HL-60 (cell line): ENCODE data around the gene GRAMD4.

Experiments used
- DNase-seq, 2 experiments: peaks; one replicate each; pipeline ENCODE4 v3.0.0-alpha.2; 2010 to 2020; ENCODE audit warnings: low read depth in 1 of 2, low spot score in 1 of 2
- H3K27ac ChIP-seq: fragments of 250-450 bp; sonication (Bioruptor Pico); replicated peaks from 2 replicates; pipeline ENCODE4 v1.5.1; 2020; ENCODE audit warnings: mild to moderate bottlenecking, moderate library complexity
- H3K27me3 ChIP-seq: fragments of 250-450 bp; sonication (Bioruptor Pico); 2 replicates; pipeline ENCODE4 v1.5.1; 2021; ENCODE audit warnings: mild to moderate bottlenecking, moderate library complexity; ENCODE audit not compliant: insufficient read depth, poor library complexity, severe bottlenecking
- H3K4me3 ChIP-seq: replicated peaks from 2 replicates; pipeline ENCODE4 v1.5.1; 2011; ENCODE audit warnings: mild to moderate bottlenecking, control low read depth, low read length; ENCODE audit not compliant: insufficient read depth
- GABPA ChIP-seq: IDR thresholded peaks from 2 replicates; pipeline ENCODE4 v1.6.1; 2012; ENCODE audit warnings: low read depth
- POLR2AphosphoS5 ChIP-seq: IDR thresholded peaks from 2 replicates; pipeline ENCODE4 v1.6.1; 2012; ENCODE audit warnings: low read depth
- SPI1 ChIP-seq: IDR thresholded peaks from 2 replicates; pipeline ENCODE4 v1.6.1; 2012; ENCODE audit warnings: low read depth, mild to moderate bottlenecking, borderline replicate concordance
- TF ChIP-seq, protein P1 (sequence below): IDR thresholded peaks from one replicate; pipeline ENCODE4 v1.5.1; 2011; ENCODE audit warnings: low read length, control low read depth, inconsistent platforms; ENCODE audit not compliant: insufficient read depth
- TF ChIP-seq, protein P2 (sequence below): IDR thresholded peaks from 2 replicates; pipeline ENCODE4 v1.6.1; 2012; ENCODE audit warnings: low read depth; ENCODE audit not compliant: insufficient replicate concordance

GRAMD4 gene

DNA sequence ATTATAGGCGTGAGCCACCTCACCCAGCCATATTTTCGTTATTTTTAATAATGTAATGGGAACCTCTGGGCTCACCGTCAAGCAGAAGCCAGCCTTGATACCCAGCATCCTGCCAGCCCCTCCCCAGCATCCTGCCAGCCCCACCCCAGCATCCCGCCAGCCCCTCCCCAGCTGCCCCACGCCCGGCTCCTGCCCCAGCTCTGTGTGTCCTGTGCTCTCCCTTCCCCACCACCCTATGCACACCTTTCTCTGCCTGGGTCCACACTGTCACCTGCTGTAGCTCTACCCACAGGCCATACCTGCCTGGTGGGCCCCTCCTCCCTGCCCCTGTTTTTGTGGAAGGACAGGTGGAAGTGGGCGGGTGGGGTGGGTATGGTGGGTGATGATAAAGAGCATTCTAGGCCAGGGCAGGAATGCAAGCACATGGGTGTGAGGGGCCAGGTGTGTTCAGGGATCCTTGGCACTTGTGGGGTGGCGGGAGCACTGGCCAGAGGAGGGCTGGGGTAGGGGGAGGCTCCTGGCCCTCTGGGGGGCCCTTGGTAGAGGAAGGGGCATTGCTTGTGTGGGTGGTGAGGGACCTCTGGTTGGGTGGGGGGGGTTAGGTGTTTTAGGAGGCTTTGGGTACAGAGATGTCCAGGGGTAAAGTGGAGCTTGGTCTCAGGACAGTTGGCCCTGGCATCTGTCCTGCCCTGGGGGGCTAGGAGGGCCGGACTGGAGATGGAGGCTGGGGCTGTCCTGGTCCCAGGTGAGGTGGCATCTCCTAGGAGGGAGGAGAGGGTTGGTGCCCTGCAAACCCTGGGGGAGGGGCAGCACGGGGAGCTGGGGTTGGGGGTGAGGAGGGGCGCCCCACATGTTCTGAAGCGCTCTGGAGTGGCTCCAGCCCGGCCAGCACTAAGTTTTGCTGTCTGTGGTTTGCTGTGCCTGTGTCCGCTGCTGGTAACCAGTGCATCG, 25.9 kb upstream of the GRAMD4 start:
- H3K27me3 ChIP-seq: no peaks in the 10 kb centered on the region
- H3K4me3 ChIP-seq: no peak overlapping the region
- DNase-seq: no peak
- peak overlapping the region; percentile 90 for H3K27ac ChIP-seq
- TF ChIP-seq GABPA (no peak), POLR2AphosphoS5 (no peak), SPI1 (no peak)
- TF ChIP-seq, protein P1, sequence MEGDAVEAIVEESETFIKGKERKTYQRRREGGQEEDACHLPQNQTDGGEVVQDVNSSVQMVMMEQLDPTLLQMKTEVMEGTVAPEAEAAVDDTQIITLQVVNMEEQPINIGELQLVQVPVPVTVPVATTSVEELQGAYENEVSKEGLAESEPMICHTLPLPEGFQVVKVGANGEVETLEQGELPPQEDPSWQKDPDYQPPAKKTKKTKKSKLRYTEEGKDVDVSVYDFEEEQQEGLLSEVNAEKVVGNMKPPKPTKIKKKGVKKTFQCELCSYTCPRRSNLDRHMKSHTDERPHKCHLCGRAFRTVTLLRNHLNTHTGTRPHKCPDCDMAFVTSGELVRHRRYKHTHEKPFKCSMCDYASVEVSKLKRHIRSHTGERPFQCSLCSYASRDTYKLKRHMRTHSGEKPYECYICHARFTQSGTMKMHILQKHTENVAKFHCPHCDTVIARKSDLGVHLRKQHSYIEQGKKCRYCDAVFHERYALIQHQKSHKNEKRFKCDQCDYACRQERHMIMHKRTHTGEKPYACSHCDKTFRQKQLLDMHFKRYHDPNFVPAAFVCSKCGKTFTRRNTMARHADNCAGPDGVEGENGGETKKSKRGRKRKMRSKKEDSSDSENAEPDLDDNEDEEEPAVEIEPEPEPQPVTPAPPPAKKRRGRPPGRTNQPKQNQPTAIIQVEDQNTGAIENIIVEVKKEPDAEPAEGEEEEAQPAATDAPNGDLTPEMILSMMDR: no peak
- TF ChIP-seq, protein P2, sequence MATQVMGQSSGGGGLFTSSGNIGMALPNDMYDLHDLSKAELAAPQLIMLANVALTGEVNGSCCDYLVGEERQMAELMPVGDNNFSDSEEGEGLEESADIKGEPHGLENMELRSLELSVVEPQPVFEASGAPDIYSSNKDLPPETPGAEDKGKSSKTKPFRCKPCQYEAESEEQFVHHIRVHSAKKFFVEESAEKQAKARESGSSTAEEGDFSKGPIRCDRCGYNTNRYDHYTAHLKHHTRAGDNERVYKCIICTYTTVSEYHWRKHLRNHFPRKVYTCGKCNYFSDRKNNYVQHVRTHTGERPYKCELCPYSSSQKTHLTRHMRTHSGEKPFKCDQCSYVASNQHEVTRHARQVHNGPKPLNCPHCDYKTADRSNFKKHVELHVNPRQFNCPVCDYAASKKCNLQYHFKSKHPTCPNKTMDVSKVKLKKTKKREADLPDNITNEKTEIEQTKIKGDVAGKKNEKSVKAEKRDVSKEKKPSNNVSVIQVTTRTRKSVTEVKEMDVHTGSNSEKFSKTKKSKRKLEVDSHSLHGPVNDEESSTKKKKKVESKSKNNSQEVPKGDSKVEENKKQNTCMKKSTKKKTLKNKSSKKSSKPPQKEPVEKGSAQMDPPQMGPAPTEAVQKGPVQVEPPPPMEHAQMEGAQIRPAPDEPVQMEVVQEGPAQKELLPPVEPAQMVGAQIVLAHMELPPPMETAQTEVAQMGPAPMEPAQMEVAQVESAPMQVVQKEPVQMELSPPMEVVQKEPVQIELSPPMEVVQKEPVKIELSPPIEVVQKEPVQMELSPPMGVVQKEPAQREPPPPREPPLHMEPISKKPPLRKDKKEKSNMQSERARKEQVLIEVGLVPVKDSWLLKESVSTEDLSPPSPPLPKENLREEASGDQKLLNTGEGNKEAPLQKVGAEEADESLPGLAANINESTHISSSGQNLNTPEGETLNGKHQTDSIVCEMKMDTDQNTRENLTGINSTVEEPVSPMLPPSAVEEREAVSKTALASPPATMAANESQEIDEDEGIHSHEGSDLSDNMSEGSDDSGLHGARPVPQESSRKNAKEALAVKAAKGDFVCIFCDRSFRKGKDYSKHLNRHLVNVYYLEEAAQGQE: no peak

DNA sequence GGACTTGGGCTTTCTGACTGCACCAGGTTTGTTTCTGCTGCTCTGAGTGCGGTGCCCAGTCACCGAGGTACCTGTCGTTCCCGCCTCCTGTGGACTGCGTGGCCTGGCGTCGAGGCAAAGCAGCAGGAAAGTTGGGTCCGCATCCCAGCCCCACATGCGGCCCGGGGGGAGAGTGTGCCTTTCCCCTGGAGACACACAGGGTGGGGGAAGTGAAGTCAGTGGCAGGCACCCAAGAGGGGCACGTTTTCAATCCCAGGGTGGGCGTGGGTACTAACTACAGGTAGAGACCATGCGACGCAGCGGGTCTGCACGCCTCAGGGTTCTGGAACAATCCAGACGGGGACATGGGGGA, 25.3 kb upstream of the GRAMD4 start:
- H3K4me3 ChIP-seq: no peak overlapping the region
- no peak for DNase-seq
- no peaks in the 10 kb centered on the region for H3K27me3 ChIP-seq
- TF ChIP-seq POLR2AphosphoS5 (no peak), GABPA (no peak), SPI1 (no peak)
- TF ChIP-seq, protein P2: no peak
- H3K27ac ChIP-seq: no peak overlapping the region

DNA sequence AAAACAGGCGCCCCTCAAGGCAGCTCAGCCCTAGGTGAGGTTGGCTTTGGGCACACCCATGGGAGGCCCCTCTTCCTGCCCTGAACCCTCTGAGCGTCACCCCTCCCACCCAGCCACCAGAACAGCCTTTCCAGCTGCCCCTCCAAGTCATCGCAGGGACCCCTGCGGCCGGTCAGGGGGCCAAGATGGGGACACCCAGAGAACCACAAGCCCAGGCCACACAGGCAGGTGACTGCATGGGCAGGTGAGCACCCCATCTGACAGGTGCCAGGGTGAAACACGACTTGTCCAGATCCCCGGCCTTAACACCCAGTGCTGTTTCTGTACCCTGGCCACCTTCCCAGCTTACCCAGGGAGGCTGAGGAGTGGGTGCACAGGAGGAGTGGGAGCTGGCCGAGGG, 24.6 kb upstream of the GRAMD4 start:
- Histone ChIP-seq H3K27me3 (no peaks in the 10 kb centered on the region), H3K27ac (0 out of 2 replicates have a peak overlapping the region, but pooled peaks have one; percentile 13), H3K4me3 (no peak overlapping the region)
- no peak for TF ChIP-seq GABPA
- TF ChIP-seq POLR2AphosphoS5: no peak
- TF ChIP-seq, protein P1: no peak
- TF ChIP-seq SPI1: no peak
- TF ChIP-seq, protein P2: no peak
- DNase-seq: no peak
